ENCODE results near the gene CA12.
A peak's percentile ranks its signal among the peaks of the same experiment; 100 is the strongest.
"Not testable (repeated sequence)": the region's sequence is repeated elsewhere in the genome, so short reads cannot be mapped to it uniquely, and the experiment has no call there.

Gene CA12

GRCh38 chr15:63332367-63333124 lies 49.1 kb downstream of the CA12 start:
- DNase-seq: peak; percentile 25

- DNase-seq: no peak
Observed at GRCh38 chr15:63331456-63331855, 50.2 kb downstream of the CA12 start.

DNA sequence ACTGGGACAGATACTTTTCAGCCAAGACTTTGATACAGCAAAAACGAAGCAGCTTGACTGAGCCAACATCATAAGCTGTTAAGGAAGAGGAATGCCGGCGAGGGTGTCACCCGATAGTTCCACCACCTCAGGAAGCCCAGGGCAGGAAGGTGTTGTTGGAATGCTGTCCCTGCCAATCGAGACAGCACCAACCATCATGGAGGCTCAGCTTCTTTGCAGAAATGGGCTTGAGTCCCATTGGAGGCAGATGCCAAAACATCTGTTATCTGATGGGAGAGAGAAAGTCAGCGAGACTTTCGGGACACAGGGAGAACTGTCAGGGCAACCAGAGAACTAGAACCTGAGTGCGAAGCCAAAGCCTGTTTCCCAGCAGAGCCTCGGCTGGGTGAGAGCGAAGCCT lies 50.7 kb downstream of the CA12 start:
- no peak for DNase-seq

DNA sequence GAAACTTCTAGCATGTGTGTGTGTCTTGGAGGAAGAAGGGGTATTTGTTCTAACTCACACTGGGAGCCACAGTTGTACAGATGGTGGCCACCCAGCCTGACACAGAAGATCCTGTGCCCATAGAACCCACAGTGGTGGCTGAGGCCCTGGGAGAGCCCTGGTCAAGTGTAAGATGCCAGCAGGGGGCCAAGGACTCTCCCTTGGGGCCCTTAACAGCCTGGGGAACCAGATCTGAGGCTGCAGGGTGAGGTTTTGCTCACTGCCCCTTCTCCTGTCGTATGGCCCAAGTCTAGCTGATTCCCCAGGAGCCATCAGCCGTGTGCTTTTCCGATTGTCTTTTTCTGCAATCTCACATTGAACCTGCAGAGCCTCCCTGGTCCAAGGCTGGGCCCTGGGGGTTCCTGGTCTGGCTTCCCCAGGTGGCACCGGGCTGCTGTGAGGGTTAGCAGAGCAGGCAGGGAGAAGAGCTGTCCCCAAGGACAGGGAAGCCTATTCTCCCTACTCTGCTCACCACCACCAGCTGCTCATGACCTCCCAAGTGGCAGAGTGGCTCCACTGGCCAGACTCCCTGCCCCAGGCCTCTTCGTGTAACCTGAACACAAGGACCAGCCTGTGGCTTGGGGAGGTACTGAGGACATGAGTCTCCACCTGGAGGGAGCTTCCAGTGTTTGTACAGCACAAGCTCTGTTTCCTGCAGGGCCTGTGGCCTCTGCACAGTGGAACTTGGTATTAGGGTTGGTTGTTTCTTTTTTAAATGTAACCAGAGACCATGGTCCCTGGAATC lies 51.9 kb downstream of the CA12 start:
- DNase-seq: no peak

GRCh38 chr15:63327648-63328421 lies 53.8 kb downstream of the CA12 start:
- no peak for DNase-seq

- DNase-seq: no peak
Observed at GRCh38 chr15:63324770-63325169, 56.9 kb downstream of the CA12 start.

DNA sequence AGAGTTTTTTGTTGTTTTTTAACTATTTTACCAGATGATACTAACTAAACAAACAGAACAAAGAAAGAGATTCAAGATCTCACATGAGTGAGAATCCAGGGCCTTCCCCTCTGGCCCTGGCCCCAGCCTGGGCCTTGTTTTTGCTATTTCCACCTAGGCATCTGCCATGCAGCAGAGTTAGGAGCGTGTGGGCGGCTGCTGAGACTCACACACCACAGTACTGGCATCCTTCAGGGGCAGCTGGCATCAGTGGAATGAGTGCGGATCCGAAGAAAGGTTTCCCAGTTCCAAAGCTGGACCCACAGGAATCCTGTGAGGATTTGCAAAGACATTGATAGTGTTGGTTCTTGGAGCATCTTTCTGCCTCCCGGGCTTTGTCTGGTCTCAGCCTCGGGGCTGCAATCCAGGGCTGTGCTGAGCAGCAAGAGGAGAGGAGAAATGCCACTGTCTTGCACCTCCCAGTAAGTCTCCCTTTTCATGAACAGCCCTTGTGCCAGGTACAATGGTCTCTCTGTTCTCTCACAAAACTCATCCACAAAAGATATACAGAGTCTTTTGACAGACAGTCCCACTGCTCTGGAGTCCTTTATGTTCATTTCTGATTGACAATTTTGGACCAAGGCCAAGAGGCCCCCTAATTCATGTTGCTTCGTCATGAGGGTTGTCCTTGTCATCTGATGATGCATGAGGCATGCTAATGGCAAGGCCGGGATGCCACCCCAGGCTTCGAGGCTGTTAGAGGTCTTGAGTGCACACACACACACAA lies 57.7 kb downstream of the CA12 start:
- DNase-seq: no peak

GRCh38 chr15:63322541-63322940 lies 59.1 kb downstream of the CA12 start:
- DNase-seq: peak; percentile 74

DNA sequence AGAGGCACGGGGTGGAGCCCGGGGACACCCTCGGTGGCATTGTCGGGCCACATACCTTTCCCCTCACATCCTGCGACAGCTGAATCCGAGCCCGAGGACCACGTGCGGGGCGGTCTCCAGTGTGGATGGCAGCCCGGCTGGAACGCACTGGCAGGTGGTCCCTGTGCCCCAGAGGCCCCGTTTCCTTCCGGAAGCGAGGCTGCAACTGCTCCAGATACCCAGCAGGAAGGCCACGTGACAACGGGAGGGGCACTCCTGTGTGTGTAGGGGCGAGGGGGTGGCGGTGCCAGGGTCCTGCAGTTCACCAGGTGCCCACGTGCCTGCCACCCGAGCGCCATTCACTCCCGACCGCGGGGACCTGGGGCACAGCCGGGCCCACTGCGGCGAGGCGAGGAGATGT lies 60.2 kb downstream of the CA12 start:
- no peak for DNase-seq

DNA sequence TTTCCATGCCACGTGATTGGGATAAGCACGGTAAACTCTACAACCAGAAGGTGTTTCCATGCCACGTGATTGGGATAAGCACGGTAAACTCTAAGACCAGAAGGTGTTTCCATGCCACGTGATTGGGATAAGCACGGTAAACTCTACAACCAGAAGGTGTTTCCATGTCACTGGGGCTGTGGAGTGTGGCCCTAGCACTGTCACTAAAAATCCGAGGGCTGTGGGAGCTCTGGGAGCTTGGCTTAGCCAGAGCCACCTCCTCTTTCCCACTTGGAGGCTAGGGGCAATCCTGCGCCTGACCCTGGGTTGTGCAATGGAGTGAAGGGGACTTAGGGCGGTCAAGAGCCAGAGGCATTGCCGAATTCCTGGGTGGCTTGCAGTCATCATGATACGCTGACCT lies 60.7 kb downstream of the CA12 start:
- not testable (repeated sequence) for DNase-seq

DNA sequence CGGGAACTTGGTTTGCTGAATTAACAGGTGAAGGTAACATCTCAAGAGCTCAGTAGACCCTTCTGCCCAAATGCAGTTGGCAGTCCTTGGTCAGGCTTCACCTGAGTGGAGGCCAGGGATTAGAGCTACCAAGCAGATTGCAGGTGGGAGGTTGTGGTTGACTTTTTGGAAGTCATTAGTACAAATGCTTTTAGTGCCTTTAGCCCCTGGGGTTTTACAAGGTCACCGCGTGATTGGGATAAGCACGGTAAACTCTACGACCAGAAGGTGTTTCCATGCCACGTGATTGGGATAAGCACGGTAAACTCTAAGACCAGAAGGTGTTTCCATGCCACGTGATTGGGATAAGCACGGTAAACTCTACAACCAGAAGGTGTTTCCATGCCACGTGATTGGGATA lies 61.2 kb downstream of the CA12 start:
- not testable (repeated sequence) for DNase-seq

- DNase-seq: no peak
Observed at GRCh38 chr15:63319065-63319464, 62.6 kb downstream of the CA12 start.

GRCh38 chr15:63318344-63318743 lies 63.3 kb downstream of the CA12 start:
- DNase-seq: no peak

GRCh38 chr15:63314409-63314808 lies 67.2 kb downstream of the CA12 start:
- DNase-seq: no peak

- DNase-seq: no peak
Observed at GRCh38 chr15:63313825-63314224, 67.8 kb downstream of the CA12 start.

DNA sequence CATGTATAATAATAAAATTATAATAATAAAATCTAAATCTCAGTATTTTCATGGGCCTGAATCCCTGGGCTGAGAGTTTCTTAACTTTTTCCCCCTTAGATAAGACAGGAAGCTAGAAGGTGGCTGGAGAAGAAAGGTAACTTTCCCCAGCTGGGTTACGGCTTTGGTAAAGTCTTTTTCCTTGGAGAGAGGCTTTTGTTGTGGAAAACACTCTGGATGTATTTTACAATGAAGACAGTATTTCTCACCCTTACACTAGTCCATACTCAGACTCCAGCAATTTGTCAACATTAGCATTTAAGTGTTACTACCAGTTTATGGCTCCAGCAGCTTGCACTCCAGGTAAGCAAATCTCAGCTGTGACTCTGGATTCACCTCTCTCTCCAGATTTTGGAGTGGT lies 69.4 kb downstream of the CA12 start:
- DNase-seq: no peak

DNA sequence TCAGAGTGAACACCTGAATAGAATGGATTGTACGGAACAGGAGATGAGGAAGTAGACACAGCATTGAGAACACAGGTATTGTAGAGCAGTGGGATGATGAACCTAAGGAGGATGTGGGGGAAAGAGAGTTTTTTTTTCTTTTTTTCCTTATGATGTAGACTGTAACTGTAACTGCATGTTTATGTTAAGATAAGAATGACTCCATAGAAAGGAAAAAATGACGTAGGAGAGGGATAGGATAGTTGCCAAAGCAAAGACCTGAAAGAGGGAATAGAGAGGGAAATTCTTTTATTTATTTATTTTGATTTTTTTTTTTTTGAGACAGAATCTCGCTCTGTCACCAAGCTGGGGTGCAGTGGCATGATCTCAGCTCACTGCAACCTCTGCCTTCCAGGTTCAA lies 71.0 kb downstream of the CA12 start:
- no peak for DNase-seq

DNA sequence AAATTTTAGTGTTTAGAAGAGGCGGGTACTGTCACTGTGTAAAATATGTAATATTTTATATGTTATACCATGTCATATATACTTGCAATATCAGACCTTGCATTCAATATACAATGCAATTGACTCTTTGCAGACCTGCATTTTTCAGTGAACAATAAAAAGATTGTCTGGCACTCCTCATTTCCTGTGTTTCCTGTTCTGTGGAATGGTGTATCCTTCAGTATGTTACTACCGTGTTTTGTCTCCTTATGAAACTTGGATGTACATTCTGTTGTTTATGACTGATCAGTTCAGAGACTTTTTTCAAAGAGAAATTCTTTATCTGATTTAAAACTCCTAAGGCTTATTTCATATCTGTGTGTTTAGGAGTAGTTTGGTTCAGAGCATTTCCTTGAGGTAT lies 72.7 kb downstream of the CA12 start:
- DNase-seq: no peak

DNA sequence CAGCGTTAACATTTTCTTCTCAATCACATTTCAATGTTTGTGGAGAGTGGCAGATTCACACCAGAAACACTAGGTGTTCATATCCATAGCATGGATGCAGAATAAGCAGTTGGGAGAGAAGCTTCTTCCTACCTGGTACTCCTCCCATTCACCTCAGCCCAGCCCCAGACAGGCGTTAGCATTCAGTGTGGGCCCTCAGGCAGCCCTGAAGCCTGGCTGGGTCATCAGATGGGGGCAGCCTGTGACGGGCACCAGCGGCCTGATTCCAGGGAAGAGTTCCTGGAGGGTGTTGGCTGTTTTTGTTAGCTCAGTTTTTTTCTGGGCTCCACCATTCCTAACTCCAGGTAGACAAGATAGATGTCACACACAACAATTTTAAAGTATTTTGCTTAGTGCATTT lies 73.2 kb downstream of the CA12 start:
- no peak for DNase-seq

DNA sequence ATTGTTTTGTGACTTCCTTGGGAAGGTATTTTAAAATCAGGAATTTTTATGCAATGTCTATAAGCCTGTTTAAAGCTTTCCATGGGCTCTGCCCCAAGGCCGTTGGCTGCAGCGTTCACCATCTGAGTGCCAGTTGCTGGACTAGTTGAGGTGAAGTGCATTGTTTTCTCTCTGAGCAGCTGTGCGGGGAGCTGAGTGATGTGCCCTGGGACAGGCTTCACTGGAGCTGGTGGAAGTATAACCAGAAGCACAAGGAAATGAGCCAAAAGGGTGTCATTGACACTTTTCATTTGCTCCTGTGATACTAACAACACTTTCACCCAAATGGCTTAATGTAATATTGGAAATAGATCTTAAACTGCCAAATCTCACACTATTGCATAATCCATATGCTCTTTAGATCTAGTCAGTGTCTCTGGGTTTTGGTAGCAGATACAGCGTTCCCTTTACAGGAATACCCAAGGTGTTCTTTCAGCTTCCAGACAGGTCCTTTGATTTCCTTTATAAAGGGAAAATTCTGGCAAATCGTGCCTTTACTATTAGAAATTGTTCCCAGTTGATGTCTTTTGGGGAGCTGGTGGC lies 75.1 kb downstream of the CA12 start:
- DNase-seq: no peak

DNA sequence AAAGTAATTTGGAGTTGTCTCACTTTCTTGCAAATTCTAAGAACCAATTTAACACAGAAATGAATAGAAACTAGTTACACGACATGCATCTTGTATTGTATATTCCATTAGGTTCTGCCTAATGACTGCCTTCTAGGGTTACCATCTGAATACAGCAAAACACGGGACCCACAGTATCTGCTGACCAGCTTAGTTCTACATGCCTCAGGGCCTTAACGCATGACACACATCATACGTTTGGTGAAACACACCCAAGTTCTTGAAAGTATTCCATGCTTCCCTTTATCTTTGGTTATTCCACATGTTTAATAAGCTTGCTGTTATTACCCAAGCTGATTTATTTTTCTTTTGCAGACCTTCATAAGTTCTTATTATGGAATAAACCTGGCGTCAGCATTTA lies 76.4 kb downstream of the CA12 start:
- DNase-seq: no peak

- peak; percentile 69 for DNase-seq
Observed at GRCh38 chr15:63301088-63301487, 80.6 kb downstream of the CA12 start.

All from NCI-H69 (cell line).